HFFc6 (cell line): Measurements from ENCODE around the gene ROBO1. TPM values are rescaled to one million over a fixed set of nuclear protein-coding genes. Genes with fewer than 3 reads are reported as not detected.

Source experiments
- DNase-seq: peaks from one replicate; pipeline ENCODE4 v3.0.0-alpha.2; 2018
- H3K27ac Mint-ChIP-seq: 2 replicates; pipeline ENCODE4 v1.8.0; 2020; ENCODE audit warnings: mild to moderate bottlenecking, mixed read lengths
- H3K27me3 Mint-ChIP-seq: 2 replicates; pipeline ENCODE4 v1.8.0; 2021; ENCODE audit warnings: mild to moderate bottlenecking, moderate library complexity, mixed read lengths; ENCODE audit not compliant: insufficient read depth
- H3K36me3 Mint-ChIP-seq: 2 replicates; pipeline ENCODE4 v1.8.0; 2021; ENCODE audit warnings: low read depth, mixed read lengths
- H3K4me1 Mint-ChIP-seq: 2 replicates; pipeline ENCODE4 v1.8.0; 2020; ENCODE audit warnings: low read depth, mixed read lengths
- H3K4me3 Mint-ChIP-seq: 2 replicates; pipeline ENCODE4 v1.8.0; 2020; ENCODE audit warnings: mild to moderate bottlenecking, moderate library complexity, mixed read lengths
- H3K9me3 Mint-ChIP-seq: 2 replicates; pipeline ENCODE4 v1.8.0; 2020; ENCODE audit warnings: mild to moderate bottlenecking, mixed read lengths
- total RNA-seq, 6 experiments: library from RNA; stranded (reverse); fragmentation: NEBNext Ultra II Directional; extraction: Animal tissue kit (Norgen Biotek cat#: 25700); gene quantifications; 2 replicates in 1 of 6; 3 replicates in 5 of 6; pipeline ENCODE4 v1.2.3, GENCODE V29; 2021
- TF ChIP-seq, protein P1 (sequence below): fragments of 200-600 bp; sonication (generic); IDR thresholded peaks from 2 replicates; pipeline ENCODE4 v1.5.0; 2021; ENCODE audit warnings: antibody characterized with exemption, mild to moderate bottlenecking

Gene ROBO1
- total RNA-seq, 6 experiments from 2014 or later = 38.7 to 51.3 (median 41.7) TPM

DNA sequence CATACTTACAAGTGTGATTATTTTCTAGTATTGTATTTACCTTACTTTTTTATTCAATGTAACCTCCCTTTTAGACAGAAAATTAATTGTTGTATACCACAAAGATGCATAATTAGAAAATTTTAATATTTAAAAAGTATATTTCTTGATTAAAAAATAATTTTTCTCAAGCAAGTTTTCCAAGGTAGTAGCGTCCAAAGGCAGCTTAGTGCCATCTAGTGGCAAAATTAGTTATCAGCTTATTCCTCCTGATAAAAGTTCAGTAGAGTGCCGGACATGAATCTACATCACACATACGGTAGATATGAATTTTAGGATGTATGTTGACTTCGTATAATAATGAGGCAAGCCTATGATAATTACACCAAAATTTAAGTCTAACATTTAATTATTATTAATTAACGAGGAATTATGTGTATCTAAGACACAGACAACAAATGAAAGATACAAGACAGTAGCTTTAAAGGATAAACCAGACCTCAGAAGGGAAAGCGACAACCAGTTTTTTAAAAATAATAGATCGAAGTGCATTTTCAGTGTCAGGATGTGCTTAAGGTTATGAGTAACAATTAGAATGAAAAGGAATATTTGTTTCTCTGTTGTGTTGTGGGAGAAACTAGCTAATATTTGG lies 405.9 kb downstream of the ROBO1 start:
- Mint-ChIP-seq H3K27me3 (no peaks in the 10 kb centered on the region), H3K27ac (no peak overlapping the region), H3K36me3 (no peaks in the 10 kb centered on the region), H3K4me3 (no peak overlapping the region), H3K4me1 (peaks cover 9% of the 10 kb centered on the region), H3K9me3 (no peaks in the 10 kb centered on the region)
- TF ChIP-seq, protein P1, sequence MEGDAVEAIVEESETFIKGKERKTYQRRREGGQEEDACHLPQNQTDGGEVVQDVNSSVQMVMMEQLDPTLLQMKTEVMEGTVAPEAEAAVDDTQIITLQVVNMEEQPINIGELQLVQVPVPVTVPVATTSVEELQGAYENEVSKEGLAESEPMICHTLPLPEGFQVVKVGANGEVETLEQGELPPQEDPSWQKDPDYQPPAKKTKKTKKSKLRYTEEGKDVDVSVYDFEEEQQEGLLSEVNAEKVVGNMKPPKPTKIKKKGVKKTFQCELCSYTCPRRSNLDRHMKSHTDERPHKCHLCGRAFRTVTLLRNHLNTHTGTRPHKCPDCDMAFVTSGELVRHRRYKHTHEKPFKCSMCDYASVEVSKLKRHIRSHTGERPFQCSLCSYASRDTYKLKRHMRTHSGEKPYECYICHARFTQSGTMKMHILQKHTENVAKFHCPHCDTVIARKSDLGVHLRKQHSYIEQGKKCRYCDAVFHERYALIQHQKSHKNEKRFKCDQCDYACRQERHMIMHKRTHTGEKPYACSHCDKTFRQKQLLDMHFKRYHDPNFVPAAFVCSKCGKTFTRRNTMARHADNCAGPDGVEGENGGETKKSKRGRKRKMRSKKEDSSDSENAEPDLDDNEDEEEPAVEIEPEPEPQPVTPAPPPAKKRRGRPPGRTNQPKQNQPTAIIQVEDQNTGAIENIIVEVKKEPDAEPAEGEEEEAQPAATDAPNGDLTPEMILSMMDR = peak; percentile 93
- peak; percentile 52 for DNase-seq

DNA sequence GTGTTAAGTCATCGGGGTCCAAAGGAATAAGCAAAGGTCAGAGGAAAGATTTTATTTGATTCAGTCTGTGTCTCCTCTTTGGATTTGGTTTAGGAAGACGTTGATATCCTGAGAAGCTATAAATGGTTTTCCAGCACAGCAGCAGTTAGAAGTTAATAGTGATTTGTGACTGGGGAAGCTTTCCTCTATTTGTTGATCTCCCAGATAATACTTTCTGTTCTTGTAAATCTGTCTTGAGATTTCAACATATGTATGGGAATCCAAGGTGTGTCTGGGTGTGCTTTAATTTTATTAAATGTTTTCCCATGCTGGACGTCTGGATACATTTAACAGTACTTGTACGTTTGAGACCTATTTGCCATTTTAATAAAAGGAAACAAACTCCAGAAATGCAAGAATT lies 409.5 kb downstream of the ROBO1 start:
- Mint-ChIP-seq H3K4me3 (no peak overlapping the region), H3K27ac (no peak overlapping the region), H3K9me3 (no peaks in the 10 kb centered on the region), H3K36me3 (no peaks in the 10 kb centered on the region), H3K4me1 (no peaks in the 10 kb centered on the region), H3K27me3 (no peaks in the 10 kb centered on the region)
- DNase-seq = no peak
- TF ChIP-seq, protein P1 = no peak

- Mint-ChIP-seq H3K27me3 (no peaks in the 10 kb centered on the region), H3K4me3 (no peak overlapping the region), H3K27ac (no peak overlapping the region), H3K36me3 (no peaks in the 10 kb centered on the region), H3K9me3 (no peaks in the 10 kb centered on the region), H3K4me1 (no peaks in the 10 kb centered on the region)
- TF ChIP-seq, protein P1 = no peak
- no peak for DNase-seq
Measured at GRCh38 chr3:79354179-79354688, 413.6 kb downstream of the ROBO1 start.

GRCh38 chr3:79351699-79352098 lies 416.1 kb downstream of the ROBO1 start:
- TF ChIP-seq, protein P1 = no peak
- Mint-ChIP-seq H3K36me3 (no peaks in the 10 kb centered on the region), H3K27ac (no peak overlapping the region), H3K27me3 (no peaks in the 10 kb centered on the region), H3K9me3 (no peaks in the 10 kb centered on the region), H3K4me3 (no peak overlapping the region), H3K4me1 (no peaks in the 10 kb centered on the region)
- DNase-seq = no peak

DNA sequence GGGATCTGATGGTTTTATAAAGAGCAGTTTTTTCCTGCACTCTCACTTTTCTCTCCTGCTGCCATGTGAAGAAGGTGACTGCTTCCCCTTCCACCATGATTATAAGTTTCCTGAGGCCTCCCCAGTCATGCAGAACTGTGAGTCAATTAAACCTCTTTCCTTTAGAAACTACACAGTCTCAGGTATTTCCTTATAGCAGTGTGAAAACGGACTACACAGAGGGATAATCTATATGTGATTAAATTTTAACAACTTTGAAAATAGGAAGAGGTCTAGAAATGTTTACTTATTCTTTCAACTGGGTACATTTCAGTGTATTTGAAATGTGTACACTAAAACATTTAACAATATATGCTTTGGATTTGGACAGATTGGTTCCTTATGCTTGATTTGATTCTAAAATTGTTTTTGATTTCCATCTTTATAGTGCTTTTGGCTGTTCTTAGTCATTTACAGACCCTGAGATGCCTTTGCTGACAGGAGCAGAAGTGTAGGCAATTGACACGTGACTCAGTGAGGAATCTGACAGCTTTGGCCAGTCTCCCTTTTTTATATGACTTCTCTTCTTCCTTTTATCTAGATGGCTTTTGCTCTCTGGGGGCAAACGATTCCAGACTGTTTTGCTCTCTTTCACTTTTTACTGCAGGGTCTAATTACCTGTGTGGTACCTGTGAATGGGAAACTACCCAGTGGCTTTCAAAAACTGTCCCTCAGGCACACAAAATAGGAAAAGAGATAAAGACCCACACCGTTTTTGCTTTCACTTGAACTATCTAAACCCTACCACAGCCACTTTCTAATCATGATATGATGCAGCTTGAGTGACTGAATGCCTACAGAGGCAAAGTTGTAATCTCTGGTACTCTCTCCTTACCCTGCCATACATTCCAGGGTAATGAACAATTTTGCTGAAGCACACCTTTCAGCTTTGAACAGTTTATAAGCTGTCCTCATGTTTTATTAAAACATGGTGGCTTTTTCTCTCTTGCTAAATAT lies 422.6 kb downstream of the ROBO1 start:
- Mint-ChIP-seq H3K4me1 (peaks cover 7% of the 10 kb centered on the region; the same call in 1 of the 2 replicates), H3K4me3 (peak overlapping the region; percentile 31; the same call in 1 of the 2 replicates), H3K27ac (no peak overlapping the region), H3K27me3 (no peaks in the 10 kb centered on the region), H3K9me3 (no peaks in the 10 kb centered on the region), H3K36me3 (no peaks in the 10 kb centered on the region)
- TF ChIP-seq, protein P1 = no peak
- DNase-seq = peak; percentile 5
